HG02798 (cell line): Measurements from ENCODE around the gene SEPTIN10.
A peak's percentile ranks its signal among the peaks of the same experiment; 100 is the strongest.

Experiments
- ATAC-seq: cut with Tn5 transposase; IDR thresholded peaks from one replicate; pipeline ENCODE4 v1.9.1; 2021; ENCODE audit warnings: mild to moderate bottlenecking; ENCODE audit not compliant: unreplicated experiment, poor library complexity

Gene SEPTIN10

DNA sequence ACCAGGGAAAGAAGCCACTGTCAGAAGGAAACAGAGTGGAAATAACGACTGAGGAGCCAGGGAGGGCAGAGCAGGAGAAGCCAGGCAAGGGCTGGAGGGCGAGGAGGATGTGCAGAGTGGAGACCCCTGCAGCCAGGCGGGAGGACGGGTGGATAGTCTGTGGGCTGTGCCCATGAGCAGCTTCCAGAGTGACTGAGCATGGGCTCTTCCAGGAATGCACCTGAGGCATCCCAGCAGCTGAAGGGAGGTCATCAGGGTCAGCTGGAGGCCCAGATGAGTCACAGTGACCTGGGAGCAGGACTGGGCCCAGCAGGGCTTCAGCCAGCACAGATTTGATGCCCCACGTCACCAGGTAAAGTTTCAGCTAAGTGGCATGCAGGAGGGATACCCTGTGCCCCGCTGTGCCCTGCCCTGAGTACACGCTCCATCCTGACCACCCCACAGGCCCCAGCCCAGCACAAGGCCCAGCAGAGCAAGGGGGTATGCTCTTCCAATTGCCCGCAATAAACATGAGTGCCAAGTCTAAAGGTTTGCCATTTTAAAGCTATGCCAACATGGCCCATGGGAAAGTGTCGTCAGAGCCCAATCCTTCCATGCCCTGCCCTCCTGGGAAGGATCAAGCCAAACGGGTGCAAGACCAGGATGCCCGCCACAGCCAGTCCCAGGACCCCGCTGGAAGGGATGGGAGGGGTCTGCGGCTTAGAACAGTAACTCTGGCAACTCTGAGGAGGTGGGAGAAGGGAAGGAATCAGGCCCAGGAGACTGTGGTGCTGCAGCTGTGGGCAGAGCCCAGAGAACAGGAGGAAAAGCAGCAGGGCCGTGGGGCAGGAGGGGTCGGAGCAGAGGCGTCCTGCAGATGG, 85.7 kb downstream of the SEPTIN10 start:
- no peak for ATAC-seq

DNA sequence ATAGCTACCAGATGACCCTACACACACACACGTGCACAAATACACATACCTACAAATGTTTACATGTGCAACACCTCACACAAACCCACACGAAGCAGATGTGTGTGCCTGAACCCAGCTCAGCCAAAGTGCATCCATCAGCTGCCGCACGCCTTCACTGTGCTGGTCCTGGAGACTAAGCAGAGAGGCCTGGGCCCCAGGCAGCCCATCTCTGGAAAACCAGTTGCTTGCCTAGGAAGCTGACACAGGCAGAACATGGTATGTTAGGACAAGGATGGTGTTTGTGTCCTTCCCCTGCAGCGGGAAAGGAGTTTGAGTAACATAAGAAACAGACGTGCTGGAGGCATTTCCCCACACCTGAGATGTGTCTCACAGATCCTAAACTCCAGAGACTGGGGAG, 86.7 kb downstream of the SEPTIN10 start:
- ATAC-seq: no peak

DNA sequence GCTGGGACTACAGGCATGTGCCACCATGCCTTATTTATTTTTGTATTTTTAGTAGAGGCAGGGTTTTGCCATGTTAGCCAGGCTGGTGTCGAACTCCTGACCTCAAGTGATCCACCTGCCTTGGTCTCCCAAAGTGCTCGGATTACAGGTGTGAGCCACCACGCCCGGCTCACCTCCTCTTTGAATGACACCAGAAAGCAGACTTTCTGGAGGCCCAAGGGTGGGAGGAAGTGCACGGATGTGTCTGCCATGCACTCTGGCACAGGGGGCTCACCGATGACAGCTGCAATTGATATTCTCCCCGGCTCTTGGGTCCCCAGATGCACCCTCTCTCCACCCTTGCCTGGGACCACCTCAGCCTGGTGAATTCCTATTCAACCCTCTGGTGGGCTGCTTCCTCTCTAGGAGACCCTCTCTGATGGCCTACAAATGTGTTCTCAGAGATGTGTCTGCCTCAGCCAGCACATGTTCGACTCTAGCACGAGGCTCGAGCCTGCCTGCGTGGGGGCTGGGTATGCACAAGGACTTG, 87.3 kb downstream of the SEPTIN10 start:
- no peak for ATAC-seq

DNA sequence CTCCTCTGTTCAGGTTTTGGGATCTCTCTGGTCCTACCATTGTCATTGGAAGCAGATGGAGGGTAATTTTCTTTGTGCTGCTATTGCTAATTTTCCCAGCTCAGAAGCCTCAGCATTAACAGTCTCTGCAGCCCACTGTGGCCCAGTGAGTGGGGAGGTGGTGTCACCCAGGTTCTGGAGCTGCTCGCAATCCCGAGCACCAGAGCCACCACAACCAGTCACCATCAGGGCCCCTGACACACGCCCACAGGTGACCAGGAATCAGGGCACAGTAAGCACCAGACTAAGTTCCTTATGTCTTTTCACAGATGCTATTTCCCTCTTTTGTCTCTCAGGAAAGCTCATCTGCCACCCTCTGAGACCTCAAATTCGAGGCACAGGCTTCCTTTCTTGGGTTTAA, 87.9 kb downstream of the SEPTIN10 start:
- ATAC-seq: no peak

DNA sequence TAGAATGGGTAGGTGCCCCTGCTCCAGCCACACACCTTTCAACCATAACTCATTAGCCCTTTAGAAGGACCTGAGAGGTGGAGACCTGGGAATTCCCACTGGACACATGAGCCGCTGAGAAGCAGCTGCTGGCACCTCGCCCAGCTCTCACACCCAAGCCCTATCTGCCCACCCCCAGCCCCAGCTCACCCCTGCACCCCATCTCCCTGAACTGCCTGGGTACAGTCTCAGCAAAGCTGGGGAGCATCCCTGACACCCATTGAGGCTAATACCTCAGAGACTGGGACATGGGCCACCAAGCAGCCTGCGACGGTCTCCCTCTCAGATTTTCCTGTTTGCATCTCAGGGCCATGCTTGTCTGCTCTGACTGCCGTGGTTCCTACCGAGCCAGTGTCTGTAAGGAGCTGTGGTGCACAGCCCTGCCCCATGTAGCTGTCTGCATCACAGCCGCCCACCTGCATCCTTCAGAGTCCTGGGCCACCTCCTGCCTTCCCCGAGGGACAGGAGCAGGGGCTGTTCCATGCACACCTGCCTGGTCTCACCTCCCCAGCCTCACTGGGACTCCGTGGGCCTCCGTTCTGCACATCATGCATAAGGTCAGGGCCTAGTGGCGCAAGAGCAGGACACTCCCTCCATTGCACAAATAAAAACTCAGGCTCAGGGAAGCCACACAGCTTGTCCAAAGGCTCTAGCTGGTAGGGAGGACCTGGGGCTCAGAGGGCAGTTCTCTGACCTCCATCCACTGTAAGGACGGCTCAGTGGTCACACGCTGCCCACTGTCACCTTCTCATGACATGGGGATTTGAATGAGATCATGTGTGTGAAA, 90.0 kb downstream of the SEPTIN10 start:
- ATAC-seq: no peak

DNA sequence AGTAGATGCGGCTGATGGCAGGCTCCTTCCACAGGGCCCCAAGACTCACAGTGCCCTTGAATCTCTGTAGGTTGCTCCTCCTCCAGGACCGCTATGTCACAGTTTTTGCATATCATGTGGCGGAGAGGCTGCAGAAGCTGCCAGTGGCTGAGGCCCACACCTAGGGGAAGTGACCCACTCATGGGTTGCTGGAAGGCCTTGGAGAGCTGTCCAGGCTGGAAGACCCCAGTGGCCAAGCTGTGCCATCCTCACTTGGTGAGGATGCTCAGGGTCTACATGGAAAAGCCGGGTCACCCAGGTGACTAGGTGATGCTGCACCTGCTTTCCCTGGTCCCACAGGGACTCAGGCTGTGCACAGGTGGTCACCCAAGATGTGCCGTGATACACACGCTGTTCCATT, 90.6 kb downstream of the SEPTIN10 start:
- ATAC-seq: no peak

DNA sequence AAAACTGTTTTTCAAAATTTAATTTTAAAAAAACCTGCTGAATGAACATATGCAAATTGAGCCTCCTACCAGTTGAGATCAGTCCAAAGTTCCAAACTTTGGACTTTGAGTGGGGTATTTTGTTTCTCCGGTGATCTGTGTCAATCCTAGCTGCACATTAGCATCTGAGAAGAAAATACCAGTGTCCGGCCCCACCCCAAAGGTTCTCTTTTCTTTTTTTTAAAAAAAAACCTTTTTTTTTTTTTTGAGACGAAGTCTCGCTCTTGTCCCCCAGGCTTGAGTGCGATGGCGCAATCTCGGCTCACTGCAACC, 91.7 kb downstream of the SEPTIN10 start:
- ATAC-seq: no peak

DNA sequence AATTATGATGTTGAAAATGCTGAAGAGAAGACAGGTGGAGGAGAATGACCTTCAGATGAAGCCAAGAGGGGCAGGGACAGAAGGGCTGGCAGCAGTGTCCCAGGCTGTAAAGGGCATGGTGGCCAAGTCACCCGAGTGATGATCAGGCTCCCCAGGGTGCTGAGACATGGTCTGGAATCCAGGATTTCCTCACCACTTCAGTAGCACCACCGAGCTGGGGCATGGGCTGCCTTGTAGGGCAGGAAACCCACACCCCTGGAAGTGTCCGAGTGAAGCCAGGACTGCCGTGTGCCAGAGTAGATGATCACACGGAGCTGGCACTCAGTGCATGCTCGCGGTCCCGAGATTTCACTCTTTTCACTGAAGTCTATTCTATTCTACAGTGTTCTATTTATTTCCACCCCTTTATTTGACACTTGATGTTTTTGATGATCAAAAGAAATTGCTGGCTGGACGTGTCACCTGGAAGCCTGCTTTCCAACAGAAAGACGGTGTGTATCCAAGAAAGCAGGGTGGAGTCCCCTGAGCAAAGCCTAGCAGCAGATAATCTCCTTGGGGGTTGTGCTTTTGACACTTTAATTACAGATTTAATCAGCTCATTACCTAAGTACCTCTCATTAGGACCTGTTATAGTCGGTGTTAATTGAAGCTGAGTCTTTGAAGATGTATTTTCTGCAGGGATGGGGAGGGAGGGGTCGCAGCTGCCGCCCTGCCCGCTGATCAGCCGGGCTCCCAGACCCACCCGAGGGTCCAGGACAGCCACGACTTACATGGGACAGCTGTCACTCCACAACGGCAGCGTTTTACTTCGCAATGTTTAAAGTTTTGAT, 92.3 kb downstream of the SEPTIN10 start:
- ATAC-seq: no peak

DNA sequence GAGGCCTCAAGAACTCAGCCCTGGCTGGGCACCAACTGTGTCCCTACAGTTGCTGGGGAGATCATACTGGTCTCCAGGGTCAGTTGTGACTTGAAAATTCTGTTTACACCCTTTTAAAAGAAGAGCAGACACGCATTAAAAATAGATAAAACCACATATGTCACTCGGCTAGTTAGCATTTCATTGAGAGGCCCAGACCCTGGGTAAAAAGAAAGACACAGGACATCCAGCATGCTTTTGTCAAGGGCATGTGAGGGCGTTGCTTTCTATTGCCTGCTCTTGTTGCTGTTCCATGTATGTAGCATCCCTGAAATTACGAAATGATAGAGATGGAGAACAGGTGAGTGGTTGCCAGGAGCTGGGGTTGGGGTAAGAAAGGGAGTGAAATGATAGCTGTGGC, 94.3 kb downstream of the SEPTIN10 start:
- no peak for ATAC-seq

DNA sequence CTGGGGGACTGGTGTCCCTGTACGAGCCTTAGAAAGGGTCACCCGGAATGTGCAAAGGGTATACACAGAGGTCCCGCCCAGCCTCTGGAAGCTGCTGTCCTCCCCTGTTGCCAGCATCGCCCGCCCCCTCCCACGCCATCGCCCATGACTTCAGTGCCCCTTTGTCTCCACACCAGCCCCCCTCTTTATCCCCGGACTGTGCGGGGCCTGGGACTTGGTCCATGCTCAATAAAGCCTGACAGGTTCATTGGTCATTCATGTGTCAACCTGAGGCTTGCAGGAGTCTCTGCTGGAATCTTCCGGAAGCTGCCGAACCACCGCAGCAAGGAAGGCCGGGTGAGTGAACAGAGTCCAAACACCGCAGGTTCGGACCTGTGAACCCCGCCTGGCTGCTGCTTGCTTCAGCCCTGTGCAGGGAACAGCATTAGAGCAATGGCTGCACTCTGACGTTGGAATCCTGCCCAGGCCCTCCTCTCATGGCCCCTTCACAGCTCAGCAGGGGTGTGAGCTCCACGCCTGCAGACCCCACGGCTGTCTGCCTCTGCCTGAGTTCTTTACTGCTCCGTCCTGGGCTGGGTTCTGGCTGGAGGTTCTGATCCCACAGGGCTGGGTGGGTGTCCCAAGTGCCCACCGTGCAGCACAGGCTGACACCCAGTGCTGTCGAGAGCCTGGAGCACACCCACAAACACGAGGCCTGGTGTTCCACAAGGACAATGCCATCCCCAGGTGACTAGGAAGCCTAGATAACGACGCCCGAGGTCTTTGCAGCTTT, 96.5 kb downstream of the SEPTIN10 start:
- ATAC-seq: no peak

DNA sequence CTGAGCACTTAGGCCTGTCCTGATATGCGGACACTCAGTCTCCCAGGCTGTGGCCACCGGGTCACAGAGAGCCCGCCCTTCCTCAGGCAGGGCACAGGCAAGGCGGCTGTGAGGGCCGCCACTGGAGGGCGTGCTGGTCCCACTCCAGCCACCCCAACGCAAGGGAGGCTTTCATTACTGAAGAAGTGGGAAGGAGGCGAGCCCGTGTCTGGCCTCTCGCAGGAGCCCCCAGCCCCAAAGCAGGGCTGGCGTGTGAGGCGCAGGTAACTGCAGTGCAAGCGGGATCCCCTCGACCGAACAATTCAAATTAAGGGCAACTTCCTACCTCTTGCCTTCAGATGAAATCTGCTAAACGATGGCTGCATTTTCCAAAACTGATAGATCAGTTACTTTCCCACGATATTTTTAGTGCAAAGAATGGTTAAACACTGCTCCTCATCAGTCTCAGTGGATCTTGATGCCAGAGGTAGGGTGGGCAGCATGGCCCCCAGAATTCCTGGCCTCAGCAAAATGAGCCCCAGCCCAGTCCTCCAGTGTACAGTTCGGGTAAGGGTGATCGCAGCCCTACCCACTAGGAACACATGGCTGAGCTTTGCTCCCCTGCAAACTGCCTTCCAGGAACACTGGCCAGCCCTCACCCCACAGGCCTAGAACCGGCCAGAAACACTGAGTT, 97.2 kb downstream of the SEPTIN10 start:
- no peak for ATAC-seq

DNA sequence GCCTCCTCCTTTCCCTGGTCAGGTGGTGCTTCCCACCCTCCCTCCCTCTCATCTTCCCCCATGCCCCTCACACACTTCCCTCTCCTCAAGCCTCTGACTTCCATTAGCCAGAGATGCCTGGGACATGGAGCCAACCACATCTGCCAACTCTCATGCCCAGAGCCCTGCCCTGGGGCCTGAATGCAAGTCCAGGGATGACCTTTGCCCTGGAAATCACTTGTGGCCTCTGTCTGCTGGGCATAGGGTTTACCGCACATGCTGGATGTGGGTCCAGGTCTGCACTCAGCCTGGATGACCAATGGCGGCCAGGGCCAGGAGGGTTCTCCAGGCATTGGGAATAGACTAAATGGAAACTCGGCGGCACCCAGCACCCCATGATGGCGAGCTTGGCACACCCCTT, 98.9 kb downstream of the SEPTIN10 start:
- no peak for ATAC-seq

DNA sequence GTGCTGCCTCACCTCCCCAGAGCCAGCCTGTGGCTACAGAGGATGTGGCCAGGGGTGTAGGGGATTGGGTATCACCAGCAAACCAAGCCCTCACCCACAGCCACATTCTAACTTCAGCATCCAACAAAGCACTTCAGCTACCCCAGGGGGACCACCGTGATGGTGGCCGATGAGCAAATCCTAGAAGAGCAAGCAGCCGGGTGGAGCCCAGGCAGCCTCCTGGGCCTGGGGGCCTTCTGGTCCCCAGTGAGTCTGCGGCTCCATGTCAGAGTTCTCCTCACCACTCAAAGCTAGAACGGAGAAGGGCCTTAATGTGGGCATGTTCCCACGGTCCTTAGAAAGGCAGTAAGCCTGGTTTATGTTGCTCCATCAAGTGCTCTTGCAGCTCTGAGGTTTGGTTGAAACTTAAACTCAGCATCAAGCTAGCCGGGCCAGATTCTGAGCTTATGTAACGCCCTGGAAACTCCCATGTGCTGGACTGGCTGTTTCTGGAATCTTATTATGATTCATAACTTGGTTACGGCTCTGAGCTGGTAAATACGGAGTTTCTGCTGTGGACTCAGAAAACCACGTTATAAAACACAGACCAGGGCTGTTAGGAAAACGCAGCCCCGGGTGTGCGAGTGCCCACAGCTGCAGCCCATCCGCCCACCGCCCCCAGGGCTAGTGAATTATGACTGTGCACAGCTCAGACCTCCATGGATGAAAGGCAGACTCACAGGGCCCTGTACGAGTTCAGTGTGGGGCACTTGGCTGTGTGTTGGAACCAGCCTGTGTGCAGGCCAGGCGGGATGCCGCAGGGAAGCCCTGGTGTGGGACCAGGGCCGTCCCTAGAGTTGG, 99.8 kb downstream of the SEPTIN10 start:
- ATAC-seq: peak; percentile 71

DNA sequence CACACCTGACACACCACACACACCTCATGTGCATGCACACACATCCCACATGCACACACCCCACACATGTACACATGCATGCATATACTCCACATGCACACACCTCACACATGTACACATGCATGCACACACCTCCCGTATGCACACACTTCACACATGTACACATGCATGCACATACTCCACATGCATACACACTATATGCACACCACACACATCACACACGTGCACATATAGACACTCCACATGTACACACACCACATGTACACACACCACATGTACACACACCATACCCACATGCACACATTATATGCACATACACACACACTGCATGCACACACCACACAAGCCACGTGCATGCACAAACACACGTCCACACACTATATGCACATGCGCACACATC, 100.5 kb downstream of the SEPTIN10 start:
- no peak for ATAC-seq

DNA sequence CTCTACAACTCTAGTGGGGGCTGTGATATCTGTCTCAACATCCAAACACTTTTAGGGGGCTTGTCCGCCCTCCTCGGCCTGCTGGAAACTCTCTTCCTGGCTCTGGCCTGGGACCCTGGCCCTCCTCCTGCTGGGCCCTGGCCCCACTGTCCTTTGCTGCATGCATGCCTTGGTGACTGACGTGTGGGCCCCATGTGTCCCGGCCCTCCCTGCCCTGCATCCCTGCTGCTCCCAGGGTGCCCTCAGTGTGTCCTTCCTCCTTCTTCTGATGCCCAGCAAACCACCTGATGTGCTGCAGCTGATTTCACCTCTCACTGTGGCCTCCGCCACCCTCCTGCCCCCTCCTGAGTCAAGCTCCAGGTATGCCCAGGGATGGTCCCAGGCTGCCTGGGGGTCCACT, 101.7 kb downstream of the SEPTIN10 start:
- ATAC-seq: no peak

DNA sequence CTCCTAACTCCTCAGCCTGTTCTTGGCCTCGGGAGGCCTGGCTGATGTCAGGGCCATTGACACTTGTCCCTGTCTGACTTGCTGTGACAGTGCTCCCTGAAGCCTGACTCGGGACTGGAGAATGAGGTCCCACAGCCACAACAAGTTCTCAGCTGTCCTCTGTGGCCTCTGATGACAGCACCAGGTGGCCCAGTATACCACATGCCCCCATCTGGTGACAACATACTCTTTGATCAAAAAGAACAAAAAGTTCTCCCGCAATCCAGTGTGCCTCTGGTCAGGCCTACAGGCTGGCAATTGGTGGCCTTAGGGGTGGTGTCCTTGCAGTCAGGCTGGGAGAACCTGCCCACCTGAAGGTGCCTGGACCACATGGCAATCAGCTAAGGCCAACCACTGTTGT, 102.6 kb downstream of the SEPTIN10 start:
- ATAC-seq: no peak

DNA sequence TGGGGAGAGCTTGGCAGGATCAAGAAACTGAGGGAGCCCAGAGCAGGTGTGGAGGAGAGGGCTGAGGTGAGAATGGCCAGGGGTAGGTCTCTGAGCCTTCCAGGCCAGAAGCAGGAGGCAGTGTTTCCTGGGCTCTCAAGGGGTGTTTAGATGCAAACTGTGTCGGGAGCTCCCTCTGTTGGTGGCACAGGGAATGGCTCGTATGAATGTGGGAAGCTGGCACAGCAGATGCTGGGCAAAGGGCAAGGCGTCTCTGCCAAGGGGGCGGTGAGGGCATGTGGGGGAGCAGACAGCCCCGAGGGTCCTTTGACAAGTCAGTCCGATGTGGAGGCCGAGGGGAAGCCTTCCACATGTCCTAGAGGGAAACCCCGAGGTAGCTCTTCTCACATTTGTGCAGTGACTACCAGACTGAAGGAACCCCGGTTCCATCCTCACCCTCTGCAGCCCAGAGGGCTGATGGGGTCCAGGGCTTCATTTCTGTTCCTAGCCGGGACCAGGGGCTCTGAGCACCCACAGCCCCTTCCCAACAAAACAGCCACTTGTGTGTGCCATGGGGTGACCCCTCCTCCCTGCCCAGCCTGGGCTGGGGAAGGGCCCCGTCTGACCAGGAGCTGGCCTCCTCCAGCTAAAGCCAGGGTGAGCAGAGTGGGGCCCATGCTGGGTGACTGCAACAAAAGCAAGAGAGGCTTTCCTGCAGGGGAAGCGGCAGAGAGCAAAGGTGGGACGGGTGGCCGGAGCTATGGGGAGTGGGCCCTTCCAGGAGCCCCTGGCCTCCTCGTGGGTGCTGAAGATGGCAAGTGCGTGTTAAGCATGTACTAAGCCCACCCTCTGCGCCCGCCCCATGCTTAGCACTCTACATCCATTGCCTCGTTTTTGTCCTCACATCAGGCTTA, 103.4 kb downstream of the SEPTIN10 start:
- no peak for ATAC-seq

DNA sequence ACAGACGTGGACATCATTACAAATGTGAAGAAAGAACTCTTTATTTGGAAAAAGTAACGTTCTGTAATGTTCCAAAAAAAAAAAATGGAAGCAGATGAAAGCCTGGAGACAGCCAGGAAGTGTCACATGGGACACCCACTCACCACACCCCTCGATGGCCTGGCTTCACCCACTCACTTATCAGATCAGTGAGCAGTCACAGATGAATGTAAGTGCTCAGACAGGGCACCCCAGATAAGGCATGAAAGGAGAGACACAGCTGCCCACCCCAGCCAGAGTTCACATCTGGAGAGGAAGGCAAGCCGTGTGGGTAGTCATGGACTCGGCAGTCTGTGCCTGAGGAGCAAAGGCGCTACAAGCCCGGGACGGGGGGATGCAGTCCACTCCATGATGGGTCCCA, 105.2 kb downstream of the SEPTIN10 start:
- ATAC-seq: no peak
